ENCODE data around the gene ANKRD60. TPM values are rescaled to one million over a fixed set of nuclear protein-coding genes. Genes with fewer than 3 reads are reported as not detected.

ANKRD60 gene
- total RNA-seq, 1 donor from 2014 or later, result not detected

- ATAC-seq, result no peak
Observed at GRCh38 chr20:58244517-58245030, 16.1 kb upstream of the ANKRD60 start.

- ATAC-seq, result no peak
Observed at GRCh38 chr20:58243653-58244410, 15.4 kb upstream of the ANKRD60 start.

- no peak for ATAC-seq
Observed at GRCh38 chr20:58242824-58243223, 14.4 kb upstream of the ANKRD60 start.

- no peak for ATAC-seq
Observed at GRCh38 chr20:58241766-58242465, 13.5 kb upstream of the ANKRD60 start.

GRCh38 chr20:58240471-58240870 is 12.0 kb upstream of the ANKRD60 start:
- ATAC-seq, result no peak

GRCh38 chr20:58239216-58239615 is 10.8 kb upstream of the ANKRD60 start:
- ATAC-seq, result no peak

GRCh38 chr20:58238490-58238889 is 10.0 kb upstream of the ANKRD60 start:
- no peak for ATAC-seq

- no peak for ATAC-seq
Observed at GRCh38 chr20:58237318-58238132, 9.1 kb upstream of the ANKRD60 start.

- ATAC-seq, result peak; percentile 78
Observed at GRCh38 chr20:58236612-58237317, 8.3 kb upstream of the ANKRD60 start.

- ATAC-seq, result no peak
Observed at GRCh38 chr20:58235010-58235409, 6.6 kb upstream of the ANKRD60 start.

- peak; percentile 33 for ATAC-seq
Observed at GRCh38 chr20:58233881-58234528, 5.6 kb upstream of the ANKRD60 start.

GRCh38 chr20:58233393-58233792 is 4.9 kb upstream of the ANKRD60 start:
- ATAC-seq, result no peak

- ATAC-seq, result no peak
Observed at GRCh38 chr20:58231683-58232082, 3.2 kb upstream of the ANKRD60 start.

GRCh38 chr20:58229198-58229798 is 845 bp upstream of the ANKRD60 start:
- ATAC-seq, result no peak

GRCh38 chr20:58228103-58228483 is 360 bp downstream of the ANKRD60 start:
- no peak for ATAC-seq

- ATAC-seq, result no peak
Observed at GRCh38 chr20:58227391-58228102, 906 bp downstream of the ANKRD60 start.

GRCh38 chr20:58225452-58226200 is 2.8 kb downstream of the ANKRD60 start:
- no peak for ATAC-seq

GRCh38 chr20:58224974-58225373 is 3.5 kb downstream of the ANKRD60 start:
- ATAC-seq, result no peak

- ATAC-seq, result no peak
Observed at GRCh38 chr20:58224097-58224496, 4.4 kb downstream of the ANKRD60 start.

- ATAC-seq, result no peak
Observed at GRCh38 chr20:58223358-58223941, 5.0 kb downstream of the ANKRD60 start.
